IPS-18a (cell line): Measurements from ENCODE around the gene LCN12.

Source experiments
- H3K27ac ChIP-seq: one replicate; pipeline ENCODE4 v1.5.1; 2013; ENCODE audit warnings: low read length
- H3K27me3 ChIP-seq: one replicate; pipeline ENCODE4 v1.6.1; 2013; ENCODE audit warnings: mild to moderate bottlenecking, low read length; ENCODE audit not compliant: control insufficient read depth, insufficient read depth
- H3K36me3 ChIP-seq: one replicate; pipeline ENCODE4 v1.6.1; 2013; ENCODE audit warnings: low read depth, low read length; ENCODE audit not compliant: control insufficient read depth
- H3K4me1 ChIP-seq: one replicate; pipeline ENCODE4 v1.6.1; 2013; ENCODE audit warnings: low read depth, low read length; ENCODE audit not compliant: control insufficient read depth
- H3K4me3 ChIP-seq: one replicate; pipeline ENCODE4 v1.5.1; 2013; ENCODE audit warnings: low read length
- H3K9ac ChIP-seq: one replicate; pipeline ENCODE4 v1.6.1; 2013; ENCODE audit warnings: mild to moderate bottlenecking, low read length, moderate library complexity
- H3K9me3 ChIP-seq: one replicate; pipeline ENCODE4 v1.6.1; 2013; ENCODE audit warnings: low read depth, low read length; ENCODE audit not compliant: control insufficient read depth

LCN12 gene

GRCh38 chr9:136942112-136942880 lies 9.8 kb upstream of the LCN12 start:
- H3K27ac ChIP-seq = no peak overlapping the region
- no peaks in the 10 kb centered on the region for H3K9me3 ChIP-seq
- H3K4me1 ChIP-seq = no peaks in the 10 kb centered on the region
- H3K27me3 ChIP-seq = no peaks in the 10 kb centered on the region
- no peak overlapping the region for H3K9ac ChIP-seq
- H3K4me3 ChIP-seq = no peak overlapping the region
- peaks cover 16% of the 10 kb centered on the region for H3K36me3 ChIP-seq

GRCh38 chr9:136942881-136943230 lies 9.2 kb upstream of the LCN12 start:
- Histone ChIP-seq H3K9ac (no peak overlapping the region), H3K27ac (no peak overlapping the region), H3K4me1 (no peaks in the 10 kb centered on the region), H3K36me3 (peaks cover 16% of the 10 kb centered on the region), H3K9me3 (no peaks in the 10 kb centered on the region), H3K27me3 (no peaks in the 10 kb centered on the region), H3K4me3 (no peak overlapping the region)

GRCh38 chr9:136943291-136944211 lies 8.5 kb upstream of the LCN12 start:
- Histone ChIP-seq H3K9ac (peak overlapping the region; percentile 42), H3K9me3 (no peaks in the 10 kb centered on the region), H3K4me1 (no peaks in the 10 kb centered on the region), H3K27me3 (no peaks in the 10 kb centered on the region), H3K36me3 (peaks cover 16% of the 10 kb centered on the region), H3K27ac (no peak overlapping the region), H3K4me3 (peak overlapping the region; percentile 65)

- Histone ChIP-seq H3K9me3 (no peaks in the 10 kb centered on the region), H3K9ac (peak overlapping the region; percentile 42), H3K4me3 (peak overlapping the region; percentile 65), H3K36me3 (peaks cover 14% of the 10 kb centered on the region), H3K4me1 (no peaks in the 10 kb centered on the region), H3K27ac (no peak overlapping the region), H3K27me3 (no peaks in the 10 kb centered on the region)
These were observed 7.9 kb upstream of the LCN12 start for GRCh38 chr9:136944212-136944518.

GRCh38 chr9:136944519-136945332 lies 7.3 kb upstream of the LCN12 start, which contains the start of the genes C8G and FBXW5:
TSS of gene C8G (plus strand) at chr9:136945243. CDS start at chr9:136945321, 78 bp downstream.
TSS of gene FBXW5 (minus strand) at chr9:136944738. CDS start at chr9:136944083, 655 bp downstream.
- Histone ChIP-seq H3K9me3 (no peaks in the 10 kb centered on the region), H3K27ac (no peak within 1 kb of the TSS), H3K9ac (peak within 1 kb of the TSS; percentile 42), H3K4me3 (peak within 1 kb of the TSS; percentile 65), H3K36me3 (peaks cover 14% of the 10 kb centered on the region), H3K27me3 (no peaks in the 10 kb centered on the region), H3K4me1 (no peaks in the 10 kb centered on the region)

GRCh38 chr9:136945333-136946227 lies 6.5 kb upstream of the LCN12 start:
- no peaks in the 10 kb centered on the region for H3K27me3 ChIP-seq
- H3K9ac ChIP-seq = no peak overlapping the region
- H3K4me1 ChIP-seq = peaks cover 4% of the 10 kb centered on the region
- H3K36me3 ChIP-seq = peaks cover 8% of the 10 kb centered on the region
- no peak overlapping the region for H3K27ac ChIP-seq
- no peak overlapping the region for H3K4me3 ChIP-seq
- no peaks in the 10 kb centered on the region for H3K9me3 ChIP-seq

GRCh38 chr9:136946228-136947027 lies 5.6 kb upstream of the LCN12 start:
- no peak overlapping the region for H3K9ac ChIP-seq
- no peak overlapping the region for H3K27ac ChIP-seq
- H3K4me3 ChIP-seq = no peak overlapping the region
- H3K36me3 ChIP-seq = peaks cover 4% of the 10 kb centered on the region
- H3K4me1 ChIP-seq = peaks cover 5% of the 10 kb centered on the region
- H3K9me3 ChIP-seq = no peaks in the 10 kb centered on the region
- no peaks in the 10 kb centered on the region for H3K27me3 ChIP-seq

GRCh38 chr9:136947028-136947891 lies 4.8 kb upstream of the LCN12 start:
- Histone ChIP-seq H3K9ac (no peak overlapping the region), H3K27ac (no peak overlapping the region), H3K36me3 (no peaks in the 10 kb centered on the region), H3K27me3 (no peaks in the 10 kb centered on the region), H3K4me3 (no peak overlapping the region), H3K9me3 (no peaks in the 10 kb centered on the region), H3K4me1 (peaks cover 5% of the 10 kb centered on the region)

- Histone ChIP-seq H3K9ac (no peak overlapping the region), H3K36me3 (no peaks in the 10 kb centered on the region), H3K27ac (no peak overlapping the region)
These were observed 4.0 kb upstream of the LCN12 start for GRCh38 chr9:136947955-136948510.

More at GRCh38 chr9:136947955-136948510, 4.0 kb upstream of the LCN12 start:
- peaks cover 5% of the 10 kb centered on the region for H3K4me1 ChIP-seq
- no peak overlapping the region for H3K4me3 ChIP-seq
- no peaks in the 10 kb centered on the region for H3K27me3 ChIP-seq
- no peaks in the 10 kb centered on the region for H3K9me3 ChIP-seq
